Brain microvascular endothelial cell (primary cell): ENCODE measurements around the gene METTL16.

Experiments
- DNase-seq: peaks from one replicate; pipeline ENCODE4 v3.0.0-alpha.2; 2020
- H3K27ac ChIP-seq: fragments of 250-450 bp; sonication (Bioruptor Pico); 2 replicates; pipeline ENCODE4 v1.5.1; 2020; ENCODE audit warnings: mild to moderate bottlenecking, moderate library complexity
- H3K27me3 ChIP-seq: fragments of 250-450 bp; sonication (Bioruptor Pico); replicated peaks from 2 replicates; pipeline ENCODE4 v1.5.1; 2020; ENCODE audit warnings: mild to moderate bottlenecking
- H3K36me3 ChIP-seq: fragments of 250-450 bp; sonication (Bioruptor Pico); replicated peaks from 2 replicates; pipeline ENCODE4 v1.5.1; 2020; ENCODE audit warnings: mild to moderate bottlenecking
- H3K4me3 ChIP-seq: 2 replicates; pipeline ENCODE4 v1.5.1; 2011; ENCODE audit warnings: low read depth, mild to moderate bottlenecking, control low read depth, low read length, moderate library complexity
- in situ Hi-C: cut with HindIII; loops from 2 replicates; pipeline ENCODE4 v1.10.0; 2017; ENCODE audit warnings: low sequenced_read_pairs, low pct_ligation_motif_present
- TF ChIP-seq, protein P1 (sequence below): IDR thresholded peaks from 2 replicates; pipeline ENCODE4 v1.5.1; 2011; ENCODE audit warnings: low read depth, mild to moderate bottlenecking, moderate library complexity, low read length, control low read depth, inconsistent platforms; ENCODE audit errors: missing control alignments

METTL16 gene

GRCh38 chr17:2376107-2376506 lies 135.6 kb downstream of the METTL16 start:
- Histone ChIP-seq H3K36me3 (peaks cover 11% of the 10 kb centered on the region), H3K4me3 (no peak overlapping the region), H3K27ac (no peak overlapping the region), H3K27me3 (no peaks in the 10 kb centered on the region)
- DNase-seq: no peak
- in situ Hi-C loops: no loop called here
- TF ChIP-seq, protein P1, sequence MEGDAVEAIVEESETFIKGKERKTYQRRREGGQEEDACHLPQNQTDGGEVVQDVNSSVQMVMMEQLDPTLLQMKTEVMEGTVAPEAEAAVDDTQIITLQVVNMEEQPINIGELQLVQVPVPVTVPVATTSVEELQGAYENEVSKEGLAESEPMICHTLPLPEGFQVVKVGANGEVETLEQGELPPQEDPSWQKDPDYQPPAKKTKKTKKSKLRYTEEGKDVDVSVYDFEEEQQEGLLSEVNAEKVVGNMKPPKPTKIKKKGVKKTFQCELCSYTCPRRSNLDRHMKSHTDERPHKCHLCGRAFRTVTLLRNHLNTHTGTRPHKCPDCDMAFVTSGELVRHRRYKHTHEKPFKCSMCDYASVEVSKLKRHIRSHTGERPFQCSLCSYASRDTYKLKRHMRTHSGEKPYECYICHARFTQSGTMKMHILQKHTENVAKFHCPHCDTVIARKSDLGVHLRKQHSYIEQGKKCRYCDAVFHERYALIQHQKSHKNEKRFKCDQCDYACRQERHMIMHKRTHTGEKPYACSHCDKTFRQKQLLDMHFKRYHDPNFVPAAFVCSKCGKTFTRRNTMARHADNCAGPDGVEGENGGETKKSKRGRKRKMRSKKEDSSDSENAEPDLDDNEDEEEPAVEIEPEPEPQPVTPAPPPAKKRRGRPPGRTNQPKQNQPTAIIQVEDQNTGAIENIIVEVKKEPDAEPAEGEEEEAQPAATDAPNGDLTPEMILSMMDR: no peak

GRCh38 chr17:2375406-2375805 lies 136.3 kb downstream of the METTL16 start:
- TF ChIP-seq, protein P1: no peak
- H3K4me3 ChIP-seq: no peak overlapping the region
- H3K27ac ChIP-seq: no peak overlapping the region
- in situ Hi-C loops: no loop called here
- H3K27me3 ChIP-seq: no peaks in the 10 kb centered on the region
- DNase-seq: no peak
- H3K36me3 ChIP-seq: peaks cover 11% of the 10 kb centered on the region

DNA sequence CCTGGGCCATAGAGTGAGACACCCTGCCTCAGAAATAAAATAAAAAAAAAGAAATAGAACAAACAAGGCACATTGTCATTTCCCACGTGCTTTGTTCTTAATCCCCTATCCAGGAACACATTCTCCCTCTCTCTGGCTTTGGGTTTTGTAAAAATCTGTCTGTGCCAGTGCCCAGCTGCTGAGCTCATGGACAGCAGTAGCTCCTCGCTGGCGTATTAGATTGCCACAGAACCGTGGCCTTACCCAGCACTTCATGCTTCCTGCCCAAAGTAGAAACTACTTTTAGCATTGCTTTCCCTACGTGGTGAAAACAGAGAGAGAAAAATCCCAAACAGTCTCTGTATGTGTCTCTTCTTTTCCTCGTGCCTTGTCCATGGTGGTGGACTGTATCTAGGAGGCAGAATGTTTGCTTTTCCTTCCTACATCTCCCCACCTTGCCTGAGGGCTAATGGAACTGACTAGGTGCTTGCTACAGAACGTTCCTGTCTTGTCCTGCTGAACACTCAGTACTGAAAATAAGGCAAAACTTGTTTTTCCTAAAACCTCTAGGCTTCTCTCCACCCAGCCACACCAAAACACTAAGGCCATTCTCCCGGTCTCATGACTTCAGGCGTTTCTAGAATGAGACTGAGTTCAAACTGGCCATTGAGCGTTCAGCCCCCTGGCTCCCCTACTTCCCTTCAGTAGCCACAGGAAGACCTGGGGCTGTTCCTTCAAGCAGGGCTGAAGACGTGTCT lies 137.0 kb downstream of the METTL16 start:
- H3K27me3 ChIP-seq: no peaks in the 10 kb centered on the region
- H3K36me3 ChIP-seq: peaks cover 11% of the 10 kb centered on the region
- TF ChIP-seq, protein P1: no peak
- in situ Hi-C loops: no loop called here
- no peak overlapping the region for H3K27ac ChIP-seq
- no peak overlapping the region for H3K4me3 ChIP-seq
- DNase-seq: no peak

DNA sequence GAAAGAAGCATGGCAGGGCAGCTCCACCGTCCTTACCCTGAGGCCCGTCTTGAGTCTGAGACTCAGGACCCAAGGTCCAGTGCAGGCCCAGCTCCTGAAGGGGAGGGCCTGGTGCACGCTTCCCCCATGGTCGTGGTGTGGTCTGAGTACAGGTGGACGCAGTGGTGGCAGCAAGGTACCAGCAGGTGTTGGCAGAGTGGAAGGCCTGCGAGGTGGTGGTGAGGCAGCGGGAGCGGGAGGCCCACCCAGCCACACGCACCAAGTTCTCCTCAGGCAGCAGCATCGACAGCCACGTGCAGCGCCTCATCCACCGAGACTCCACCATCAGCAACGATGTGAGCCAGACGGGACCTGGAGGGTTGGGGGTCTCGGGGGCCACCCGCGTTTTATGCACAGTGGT lies 138.5 kb downstream of the METTL16 start:
- Histone ChIP-seq H3K27ac (no peak overlapping the region), H3K36me3 (peaks cover 11% of the 10 kb centered on the region), H3K27me3 (no peaks in the 10 kb centered on the region), H3K4me3 (no peak overlapping the region)
- TF ChIP-seq, protein P1: no peak
- no peak for DNase-seq
- in situ Hi-C loops: no loop called here

GRCh38 chr17:2372681-2373080 lies 139.0 kb downstream of the METTL16 start:
- in situ Hi-C loops: no loop called here
- TF ChIP-seq, protein P1: no peak
- no peak for DNase-seq
- Histone ChIP-seq H3K27me3 (no peaks in the 10 kb centered on the region), H3K4me3 (no peak overlapping the region), H3K27ac (no peak overlapping the region), H3K36me3 (peaks cover 11% of the 10 kb centered on the region)

DNA sequence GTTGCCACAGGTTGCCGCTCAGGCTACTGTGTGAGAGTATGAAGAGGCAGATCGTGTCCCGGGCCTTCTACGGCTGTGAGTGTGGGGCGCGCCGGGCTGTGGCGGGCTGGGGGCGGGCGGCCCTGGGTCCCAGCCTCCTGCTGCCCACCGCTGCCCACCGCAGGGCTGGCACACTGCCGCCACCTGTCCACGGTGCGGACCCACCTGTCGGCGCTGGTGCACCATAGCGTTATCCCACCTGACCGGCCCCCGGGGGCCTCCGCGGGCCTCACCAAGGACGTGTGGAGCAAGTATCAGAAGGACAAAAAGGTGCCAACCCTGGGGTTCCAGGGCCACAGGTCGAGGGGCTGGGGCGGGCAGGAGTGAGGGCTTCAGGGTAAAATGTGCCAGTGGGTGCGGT lies 139.5 kb downstream of the METTL16 start:
- H3K27ac ChIP-seq: no peak overlapping the region
- peaks cover 11% of the 10 kb centered on the region for H3K36me3 ChIP-seq
- DNase-seq: no peak
- in situ Hi-C loops: no loop called here
- H3K4me3 ChIP-seq: no peak overlapping the region
- H3K27me3 ChIP-seq: no peaks in the 10 kb centered on the region
- TF ChIP-seq, protein P1: no peak
